Brain pericyte (primary cell): ENCODE results near the gene TIMM23.
"Not testable (repeated sequence)": the region's sequence is repeated elsewhere in the genome, so short reads cannot be mapped to it uniquely, and the experiment has no call there.

ENCODE experiments used
- DNase-seq: peaks from one replicate; pipeline ENCODE4 v3.0.0-alpha.2; 2012; ENCODE audit warnings: low read depth, low spot score

TIMM23 gene

DNA sequence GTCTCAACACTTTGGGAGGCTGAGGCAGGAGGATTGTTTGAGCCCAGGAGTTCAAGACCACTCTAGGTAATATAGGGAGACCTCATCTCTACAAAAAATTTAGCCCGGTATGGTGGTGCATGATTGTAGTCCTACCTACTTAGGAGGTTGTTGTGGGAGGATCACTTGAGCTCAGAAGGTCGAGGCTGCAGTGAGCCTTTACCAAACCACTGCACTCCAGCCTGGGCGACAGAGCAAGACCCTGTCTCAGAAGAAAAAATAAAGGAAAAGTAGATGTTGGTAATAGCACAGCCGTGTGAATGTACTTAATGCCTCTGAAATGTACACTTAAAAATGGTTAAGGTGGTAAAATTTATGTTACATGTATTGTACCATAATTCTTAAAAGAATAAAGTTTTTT is 25.3 kb downstream of the TIMM23 start:
- no peak for DNase-seq

DNA sequence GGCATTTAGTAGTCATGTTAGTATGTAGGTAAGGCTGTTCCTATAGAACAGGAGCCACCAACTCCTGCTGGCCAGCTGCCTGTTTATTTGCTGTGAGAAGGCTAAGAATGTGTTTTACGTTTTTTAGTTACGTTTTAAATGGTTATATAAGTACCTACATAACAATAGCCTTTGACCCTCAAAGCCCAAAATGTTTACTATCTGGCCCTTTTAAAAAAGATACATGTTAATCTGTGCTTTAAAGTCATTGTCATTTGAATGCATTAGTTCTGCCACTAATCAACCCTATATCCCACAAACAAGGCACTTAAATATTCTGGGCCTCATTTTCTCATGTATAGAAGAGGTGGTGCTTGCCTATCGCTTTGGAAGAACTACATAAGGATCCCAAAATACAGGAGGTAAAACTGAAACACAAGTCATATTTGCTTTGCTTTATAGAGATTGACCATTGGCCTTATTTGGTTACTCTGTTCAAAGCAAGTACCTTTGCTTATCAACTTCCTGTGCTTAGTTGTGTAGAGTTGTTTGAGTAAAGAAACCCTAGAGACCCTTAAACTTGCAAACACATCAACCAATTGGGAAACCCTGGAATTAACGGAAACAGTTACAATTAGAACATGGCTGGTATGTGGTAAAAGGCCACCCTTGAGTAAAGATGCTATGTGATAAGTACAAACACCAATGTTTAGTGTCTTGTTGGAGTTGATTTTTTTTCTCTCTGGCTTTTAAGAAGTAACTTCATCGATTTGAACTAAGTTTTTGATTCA is 25.9 kb downstream of the TIMM23 start:
- DNase-seq: no peak

DNA sequence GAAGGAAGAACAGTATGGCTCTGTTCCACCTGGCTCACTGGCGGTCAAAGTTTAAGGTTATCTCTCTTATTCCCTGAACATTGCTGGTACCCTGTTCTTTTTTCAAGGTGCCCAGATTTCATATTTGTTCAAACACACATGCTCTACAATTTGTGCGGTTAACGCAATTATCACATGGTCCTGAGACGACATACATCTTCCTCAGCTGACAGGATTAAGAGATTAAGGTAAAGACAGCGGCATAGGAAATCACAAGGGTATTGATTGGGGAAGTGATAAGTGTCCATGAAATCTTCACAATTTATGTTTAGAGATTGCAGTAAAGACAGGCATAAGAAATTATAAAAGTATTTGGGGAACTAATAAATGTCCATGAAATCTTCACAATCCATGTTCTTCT is 27.7 kb downstream of the TIMM23 start:
- DNase-seq: not testable (repeated sequence)

DNA sequence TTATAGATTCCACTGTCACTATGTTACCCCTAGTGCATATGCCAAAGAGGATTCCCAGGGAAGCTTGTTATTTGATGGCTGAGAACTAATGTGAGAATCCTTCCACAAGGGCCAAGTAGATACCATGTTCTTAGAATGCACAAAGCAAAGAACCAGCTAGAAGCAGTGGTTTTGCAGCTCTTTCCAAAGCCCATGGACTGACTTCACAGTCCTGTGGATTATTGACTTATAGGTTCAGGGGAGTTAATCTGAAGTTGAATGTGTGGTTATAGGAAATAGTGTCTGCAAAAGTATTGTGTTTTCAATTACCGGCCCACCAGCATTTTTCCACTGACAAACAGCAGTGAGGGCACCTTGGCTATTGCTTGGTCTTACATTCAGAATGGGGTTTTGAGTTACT is 28.2 kb downstream of the TIMM23 start:
- no peak for DNase-seq

DNA sequence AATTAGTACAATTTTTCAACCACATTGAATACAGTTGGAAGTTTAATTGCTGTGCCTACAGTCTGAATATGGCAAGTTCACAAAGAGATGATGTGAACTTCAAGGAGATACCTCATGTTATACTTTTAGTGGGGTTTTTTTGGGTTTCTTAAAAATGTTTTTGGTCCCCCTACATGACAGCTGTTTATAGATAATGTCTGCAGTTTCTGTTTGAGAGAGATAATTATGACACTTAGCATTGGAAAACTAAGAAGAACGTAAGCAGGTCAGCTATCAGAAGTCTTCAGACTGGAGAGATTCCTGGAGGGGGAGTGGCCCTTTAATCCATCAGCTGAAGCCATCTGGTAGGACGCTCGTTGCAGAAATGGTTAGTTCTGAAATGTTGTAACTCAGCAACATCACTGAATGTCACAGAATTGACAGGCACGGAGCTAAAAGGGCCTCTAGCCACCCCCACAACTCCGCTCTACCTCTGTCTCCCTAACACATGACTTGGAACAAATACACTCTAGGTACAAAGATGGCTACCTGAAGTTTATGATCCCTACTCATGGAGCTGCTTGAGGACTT is 29.0 kb downstream of the TIMM23 start:
- no peak for DNase-seq

DNA sequence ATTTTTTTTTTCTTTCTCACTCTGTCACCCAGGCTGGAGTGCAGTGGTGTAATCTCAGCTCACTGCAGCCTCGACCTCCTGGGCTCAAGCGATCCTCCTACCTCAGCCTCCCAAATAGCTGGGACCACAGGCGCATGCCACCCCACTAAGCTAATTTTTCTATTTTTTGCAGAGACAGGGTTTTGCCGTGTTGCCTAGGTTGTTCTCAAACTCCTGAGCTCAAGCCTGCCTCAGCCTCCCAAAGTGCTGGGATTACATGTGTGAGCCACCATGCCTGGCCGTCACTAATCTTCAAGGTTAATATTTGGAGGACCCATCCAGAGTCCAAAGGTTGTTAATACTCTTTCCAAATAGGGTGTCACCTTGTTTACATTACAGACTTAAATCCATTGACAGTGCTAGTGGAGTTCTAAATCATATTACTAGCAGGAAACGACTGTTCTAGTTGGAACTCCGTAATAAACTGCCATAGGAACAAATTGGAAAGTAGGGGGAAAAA is 29.9 kb downstream of the TIMM23 start:
- not testable (repeated sequence) for DNase-seq

DNA sequence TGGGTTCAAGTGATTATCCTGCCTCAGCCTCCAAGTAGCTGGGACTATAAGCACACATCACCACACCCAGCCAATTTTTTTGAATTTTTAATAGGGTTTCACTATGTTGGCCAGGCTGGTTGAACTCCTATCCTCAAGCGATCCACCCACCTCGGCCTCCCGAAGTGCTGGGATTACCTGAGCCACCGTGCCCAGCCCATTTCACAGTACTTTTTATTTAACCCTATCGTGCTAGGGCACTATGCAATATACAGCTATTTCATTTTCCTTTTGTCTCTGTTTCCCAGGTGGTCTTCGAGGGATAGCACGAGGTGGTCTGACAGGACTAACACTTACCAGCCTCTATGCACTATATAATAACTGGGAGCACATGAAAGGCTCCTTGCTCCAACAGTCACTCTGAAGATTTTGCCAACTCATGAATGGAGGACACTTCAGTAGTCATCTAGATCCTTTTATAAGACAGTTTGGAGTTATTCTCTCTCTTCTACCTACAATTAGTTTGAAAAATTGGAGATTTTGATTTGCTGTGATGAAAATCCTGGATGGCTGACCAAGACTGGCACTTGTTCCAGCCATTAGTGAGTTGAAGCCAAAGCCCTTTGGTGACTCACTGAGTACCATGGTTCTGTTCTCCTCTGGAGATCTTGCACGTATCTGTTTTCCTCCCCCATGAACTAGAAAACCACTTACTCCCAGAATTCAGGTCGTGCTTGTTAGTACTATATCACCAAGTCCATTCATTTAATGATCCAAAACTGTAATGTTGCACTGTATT is 30.8 kb downstream of the TIMM23 start:
- DNase-seq: no peak

DNA sequence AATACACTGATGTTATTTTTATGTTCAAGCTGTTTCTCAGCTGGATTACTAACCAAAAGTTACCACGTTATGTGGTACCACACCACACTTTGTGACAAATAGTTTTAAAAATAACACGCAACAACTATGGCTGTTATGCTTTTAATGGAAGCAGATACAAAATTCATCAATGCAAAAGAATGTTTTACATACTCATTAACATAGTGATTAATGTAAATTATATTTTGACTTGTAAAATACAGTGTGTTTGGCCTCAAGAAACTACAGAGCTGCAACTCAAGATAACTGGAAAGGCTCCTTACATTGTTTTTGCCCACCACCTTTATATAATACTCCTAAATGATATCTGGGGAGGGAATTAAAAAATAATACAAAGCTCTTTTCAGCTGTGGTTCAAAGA is 32.7 kb downstream of the TIMM23 start:
- DNase-seq: no peak

DNA sequence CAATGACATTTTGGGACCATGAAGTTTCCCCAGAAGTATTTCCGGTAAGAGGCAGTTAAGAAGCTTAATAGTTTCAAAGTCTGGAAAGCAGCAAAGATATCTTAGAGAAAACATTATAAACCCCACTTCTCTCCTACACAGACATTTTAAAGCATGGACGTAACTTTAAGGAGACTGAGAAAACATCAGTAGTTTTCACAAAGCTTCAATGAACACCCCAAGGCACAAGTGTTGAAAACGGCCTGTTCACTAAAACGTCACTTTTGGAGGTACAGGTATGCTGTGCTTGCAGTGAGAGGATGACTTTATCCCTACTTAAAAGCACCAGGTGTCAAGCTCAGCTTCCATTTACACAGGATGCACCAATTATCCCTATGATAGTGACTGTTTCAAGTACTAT is 33.1 kb downstream of the TIMM23 start:
- DNase-seq: no peak

DNA sequence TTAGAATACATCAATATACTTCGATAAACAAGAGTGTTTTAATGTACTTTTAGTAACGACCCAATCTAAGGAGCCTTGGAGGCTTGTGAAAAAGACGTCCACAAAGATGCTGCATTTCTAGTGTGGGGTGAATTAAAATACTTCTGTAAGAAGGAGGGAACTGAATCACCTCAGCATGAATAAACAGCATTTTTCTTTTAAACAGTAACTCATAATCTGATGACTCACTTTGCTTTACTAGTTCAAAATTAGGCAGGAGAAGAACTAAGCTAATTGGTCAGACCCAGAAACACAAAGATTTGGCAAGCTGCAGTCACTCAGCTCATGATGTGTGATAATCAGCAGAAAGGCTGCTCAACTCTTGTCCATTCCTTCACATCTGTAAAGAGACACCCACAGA is 33.9 kb downstream of the TIMM23 start:
- DNase-seq: no peak

DNA sequence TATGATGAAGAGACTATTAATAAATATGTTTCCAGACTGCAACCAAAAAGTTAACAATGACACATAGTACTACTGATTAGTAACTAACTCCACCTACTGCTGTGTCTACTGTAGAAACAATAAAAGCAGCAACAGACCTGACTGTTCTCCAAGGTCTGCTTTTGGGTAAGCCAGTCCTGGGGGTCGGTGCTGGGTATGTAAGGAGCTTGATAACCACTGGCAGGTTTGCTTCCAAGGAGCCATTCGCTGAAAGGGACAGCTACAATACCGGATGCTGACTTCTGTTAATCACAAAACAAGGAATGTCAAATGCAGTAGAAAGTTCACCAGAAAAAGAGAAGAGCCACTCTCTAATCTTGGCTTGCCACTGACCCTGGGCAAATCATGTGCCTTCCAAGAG is 40.5 kb downstream of the TIMM23 start:
- no peak for DNase-seq

DNA sequence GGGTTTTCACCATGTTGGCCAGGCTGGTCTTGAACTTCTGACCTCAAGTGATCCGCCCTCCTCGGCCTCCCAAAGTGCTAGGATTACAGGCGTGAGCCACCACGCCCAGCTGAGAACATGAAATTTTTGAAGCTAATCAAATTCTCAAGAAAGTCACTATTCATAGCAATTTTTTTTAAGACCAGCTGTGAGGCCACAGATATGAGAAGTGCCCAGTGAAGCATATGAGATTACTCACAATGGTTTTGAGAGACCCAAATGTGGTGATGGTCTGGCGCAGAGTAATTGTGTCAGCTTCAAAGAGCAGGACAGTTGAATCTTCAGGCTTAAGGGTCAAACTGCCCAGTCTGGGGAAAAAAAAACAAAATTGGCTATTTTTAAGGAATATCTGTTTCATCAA is 41.9 kb downstream of the TIMM23 start:
- DNase-seq: no peak

DNA sequence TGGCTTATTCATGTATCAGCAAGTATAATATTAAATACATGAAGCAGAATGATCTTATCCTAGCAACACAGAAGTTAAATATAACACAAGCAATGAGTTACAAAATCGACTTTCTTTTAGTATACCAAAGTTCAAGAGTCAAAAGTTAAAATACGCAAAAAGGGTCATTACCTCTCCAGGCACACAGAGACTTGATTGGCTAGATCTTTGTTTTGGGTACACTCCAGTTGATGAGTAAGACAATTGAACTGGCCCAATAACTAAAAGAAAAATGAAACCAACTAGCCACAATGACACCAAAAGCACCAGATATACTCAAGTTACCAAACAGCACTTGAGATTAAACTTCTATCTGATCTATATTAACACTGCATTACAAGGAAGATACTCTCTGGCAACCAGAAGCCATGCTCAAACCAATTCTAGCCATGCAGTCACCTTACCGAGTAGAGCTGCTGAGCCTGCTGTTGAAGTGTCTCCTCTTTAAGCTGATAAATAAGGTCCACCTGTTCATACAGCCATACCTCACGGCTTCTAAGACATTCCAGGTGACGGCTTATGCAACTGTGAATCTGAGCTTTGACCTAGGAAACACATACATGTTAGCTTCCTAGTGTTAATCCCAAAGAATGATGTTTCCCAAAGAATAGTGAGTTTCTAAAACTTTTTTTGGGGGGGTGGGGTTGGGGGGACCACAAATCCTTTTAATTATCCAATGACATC is 42.6 kb downstream of the TIMM23 start:
- no peak for DNase-seq

DNA sequence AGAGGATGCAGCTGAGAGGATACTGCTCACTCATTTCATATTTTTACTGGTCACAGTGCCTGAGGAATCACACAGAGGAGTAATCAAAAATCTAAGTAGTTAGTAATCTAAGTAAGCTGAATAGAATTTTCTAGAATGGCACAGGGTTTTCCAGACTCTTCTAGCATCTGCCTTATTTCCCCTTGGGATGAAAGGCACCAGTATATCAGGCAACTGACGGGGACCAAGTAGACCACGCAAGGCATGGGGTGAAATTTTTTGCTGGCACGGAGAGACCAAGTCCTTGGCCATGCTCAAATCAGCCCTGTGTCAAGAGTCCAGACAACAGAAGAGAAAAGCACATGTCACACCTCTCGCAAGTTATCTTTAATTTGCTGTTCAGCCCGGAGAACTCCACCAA is 43.9 kb downstream of the TIMM23 start:
- DNase-seq: no peak

DNA sequence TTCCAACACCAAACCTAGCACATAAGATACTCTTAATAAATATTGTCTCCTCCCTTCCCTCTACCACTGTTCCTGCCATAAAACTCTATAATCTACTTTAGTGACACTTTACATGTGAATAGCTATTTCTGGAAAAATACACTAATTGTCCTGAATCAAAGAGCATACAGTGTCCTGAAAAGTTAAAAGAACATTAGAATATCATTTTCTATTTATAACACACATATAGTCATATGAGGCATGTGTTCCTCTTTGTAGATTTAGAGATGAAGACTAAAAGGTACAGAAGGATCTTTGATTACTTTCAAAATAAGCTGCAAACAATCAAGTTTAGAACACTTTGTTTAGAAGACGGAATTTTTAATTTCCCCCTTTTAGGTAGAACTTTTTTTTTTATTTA is 44.5 kb downstream of the TIMM23 start:
- no peak for DNase-seq

DNA sequence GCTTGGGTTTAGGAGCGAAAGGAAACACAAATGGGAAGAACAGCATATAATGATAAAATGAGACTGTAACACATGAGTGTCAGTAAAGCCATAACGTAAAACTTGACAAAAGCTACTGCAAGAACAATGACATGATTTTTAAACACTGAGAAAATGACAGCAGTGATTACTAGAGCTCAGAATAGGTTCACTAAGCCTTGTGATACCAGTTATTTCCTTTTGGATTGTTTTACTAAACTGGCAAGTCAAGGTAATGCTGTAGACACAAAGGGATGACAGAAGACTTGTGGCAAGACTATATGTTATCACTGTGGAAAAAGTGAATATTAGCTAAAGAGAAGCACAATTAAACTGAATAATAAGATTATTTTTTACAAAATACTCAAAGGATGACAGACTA is 45.4 kb downstream of the TIMM23 start:
- DNase-seq: no peak

DNA sequence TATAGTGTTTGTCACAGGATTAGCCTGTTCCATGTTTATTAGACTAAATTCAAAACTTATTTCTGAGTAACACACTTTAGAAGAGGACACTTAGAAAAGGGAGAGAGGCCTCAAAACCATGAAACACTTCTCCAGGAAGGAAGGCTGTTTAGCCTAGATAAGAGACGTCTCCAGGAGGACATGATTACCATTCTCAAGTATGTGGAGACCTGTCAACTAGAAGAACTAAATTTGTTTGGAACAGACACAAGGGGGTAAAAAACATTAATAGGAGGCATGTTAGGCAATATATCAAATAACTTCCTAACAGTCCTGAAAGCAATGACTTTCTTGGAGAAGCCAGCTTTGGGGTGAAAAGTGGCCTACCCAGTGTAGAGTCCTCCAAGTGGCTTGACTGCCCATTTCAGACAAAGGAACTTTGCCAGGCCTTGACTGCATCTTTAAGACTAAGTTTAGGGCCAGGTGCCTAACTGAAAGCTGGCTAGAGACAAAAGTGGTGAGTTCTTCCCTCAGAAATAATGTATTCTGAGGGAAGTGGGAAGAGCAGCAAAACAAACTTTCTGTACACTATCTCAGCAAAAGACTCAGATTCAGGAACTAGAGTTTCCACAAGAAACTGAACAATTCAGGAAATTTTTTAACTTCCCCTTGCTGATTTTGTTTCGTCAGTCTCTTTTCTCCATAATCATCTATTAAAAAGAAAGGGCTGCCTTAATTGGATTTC is 46.3 kb downstream of the TIMM23 start:
- no peak for DNase-seq

DNA sequence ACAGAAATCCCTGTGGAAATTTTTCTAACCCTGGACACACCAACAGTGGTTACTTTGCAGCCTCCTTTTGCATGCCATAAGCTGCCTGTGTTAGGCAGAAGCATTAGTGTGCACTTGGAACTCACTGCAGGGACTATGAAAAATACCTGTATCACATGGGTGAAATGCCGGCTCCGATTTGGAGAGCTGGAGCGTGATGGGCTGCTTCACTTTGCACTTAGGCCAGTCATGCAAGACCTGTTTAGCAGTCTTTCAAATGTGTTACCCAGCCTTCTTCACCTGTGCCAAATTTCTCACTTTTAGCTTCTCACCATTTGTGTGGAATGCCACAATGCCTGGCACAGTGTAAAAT is 46.9 kb downstream of the TIMM23 start:
- no peak for DNase-seq

DNA sequence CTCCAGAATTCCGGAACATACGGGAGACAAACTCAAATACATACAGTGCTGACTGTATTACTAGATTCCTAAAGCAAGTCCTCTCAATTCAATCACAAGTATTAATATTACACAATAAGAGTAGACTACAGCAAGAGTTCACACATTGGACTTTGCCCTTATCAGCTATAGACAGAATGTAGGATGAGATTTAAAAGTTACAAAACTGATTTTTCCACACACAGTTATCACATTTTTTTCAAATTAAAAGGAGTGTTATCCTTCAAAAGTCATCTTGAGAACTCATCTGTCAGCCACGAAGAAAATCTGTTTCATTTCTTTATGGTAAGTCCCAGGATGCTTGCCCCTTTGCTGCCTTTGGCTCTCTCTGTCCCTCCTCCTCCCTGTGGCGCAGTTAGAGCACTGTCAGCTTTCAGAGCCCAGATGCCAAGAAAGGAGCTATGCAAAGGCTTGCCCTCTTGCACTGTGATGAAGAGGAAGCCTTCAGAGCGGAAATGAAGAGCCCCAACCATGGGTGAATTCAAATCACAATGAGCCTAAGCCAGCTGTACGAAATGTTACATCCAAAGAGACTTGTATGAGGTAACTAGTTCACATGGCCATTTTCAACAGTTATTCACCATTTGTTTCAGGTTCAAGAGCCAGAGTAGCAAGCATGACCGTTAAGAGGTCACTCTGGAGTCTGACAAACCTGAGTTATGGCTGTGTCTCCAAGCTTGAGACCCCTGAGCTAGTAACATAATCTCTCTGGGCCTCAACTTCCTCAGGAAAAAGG is 47.5 kb downstream of the TIMM23 start:
- no peak for DNase-seq

DNA sequence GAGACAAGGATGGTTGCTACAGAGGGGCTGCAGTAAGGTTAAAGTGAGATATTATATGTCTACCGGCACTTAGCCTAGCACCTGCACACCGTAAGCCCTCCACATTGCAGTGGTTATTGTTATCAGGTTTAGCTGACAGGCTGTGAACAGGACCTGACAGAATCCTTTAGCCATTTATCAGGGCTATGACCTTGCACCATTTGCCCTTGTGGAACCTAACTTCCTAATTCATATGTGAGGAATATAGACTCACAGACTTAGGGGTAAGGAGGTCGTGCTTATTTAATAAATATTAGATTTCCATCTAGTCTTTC is 48.0 kb downstream of the TIMM23 start:
- no peak for DNase-seq
